Natural killer cell (primary cell): Measurements from ENCODE around the gene ELAVL3. TPM values are rescaled to one million over a fixed set of nuclear protein-coding genes. Genes with fewer than 3 reads are reported as not detected.
A peak's percentile ranks its signal among the peaks of the same experiment; 100 is the strongest.

Experiments used
- ATAC-seq, 3 donors: fragments of 150-1000 bp in 2 of 3; fragments of 200-7000 bp in 1 of 3; cut with Tn5 transposase; 1 replicate in 1 of 3; 2 replicates in 2 of 3; pipeline ENCODE4 v1.10.0; 2021; ENCODE audit warnings: mild to moderate bottlenecking in 2 of 3, moderate library complexity in 2 of 3
- DNase-seq, 2 donors: peaks; one replicate each; pipeline versions ENCODE4 v3.0.0 to v3.0.0-alpha.2; 2013 to 2021; ENCODE audit warnings: mixed read lengths in 1 of 2
- H3K27ac ChIP-seq: one replicate; pipeline ENCODE4 v1.5.1; 2013; ENCODE audit warnings: mild to moderate bottlenecking, low read length
- H3K27me3 ChIP-seq: one replicate; pipeline ENCODE4 v1.6.1; 2013; ENCODE audit warnings: low read length; ENCODE audit not compliant: control insufficient read depth, insufficient read depth
- H3K36me3 ChIP-seq: one replicate; pipeline ENCODE4 v1.6.1; 2013; ENCODE audit warnings: low read length; ENCODE audit not compliant: control insufficient read depth, insufficient read depth
- H3K4me1 ChIP-seq: one replicate; pipeline ENCODE4 v1.6.1; 2013; ENCODE audit warnings: low read length; ENCODE audit not compliant: control insufficient read depth, insufficient read depth
- H3K4me3 ChIP-seq: one replicate; pipeline ENCODE4 v1.5.1; 2013; ENCODE audit warnings: low read length
- H3K9me3 ChIP-seq: one replicate; pipeline ENCODE4 v1.6.1; 2013; ENCODE audit warnings: low read length; ENCODE audit not compliant: control insufficient read depth, insufficient read depth
- H3K27ac Mint-ChIP-seq, 2 donors: one replicate each; pipeline ENCODE4 v1.8.0; 2022; ENCODE audit warnings: mild to moderate bottlenecking in 2 of 2, mixed read lengths in 2 of 2, moderate library complexity in 1 of 2
- H3K27me3 Mint-ChIP-seq, 2 donors: one replicate each; pipeline ENCODE4 v1.8.0; 2022; ENCODE audit warnings: low read depth in 2 of 2, mixed read lengths in 2 of 2
- H3K36me3 Mint-ChIP-seq: one replicate; pipeline ENCODE4 v1.8.0; 2022; ENCODE audit warnings: mixed read lengths
- H3K4me1 Mint-ChIP-seq, 2 donors: one replicate each; pipeline ENCODE4 v1.8.0; 2022; ENCODE audit warnings: mixed read lengths in 2 of 2
- H3K4me3 Mint-ChIP-seq: one replicate; pipeline ENCODE4 v1.8.0; 2022; ENCODE audit warnings: mild to moderate bottlenecking, moderate library complexity, mixed read lengths
- H3K9me3 Mint-ChIP-seq, 2 donors: one replicate each; pipeline ENCODE4 v1.8.0; 2022; ENCODE audit warnings: mixed read lengths in 2 of 2
- CTCF ChIP-seq: fragments of 200-600 bp; IDR thresholded peaks from one replicate; pipeline ENCODE4 v1.8.0; 2022; ENCODE audit warnings: antibody characterized with exemption
- WGBS: methylation state at CpG from one replicate; pipeline ENCODE4 v1.1.7; 2013; ENCODE audit warnings: missing lambda C conversion rate; ENCODE audit not compliant: insufficient coverage; 5-methylcytosine and 5-hydroxymethylcytosine counted together
- intact Hi-C: fragments of 100-400 bp; cut with micrococcal nuclease; formaldehyde crosslinking; loops from one replicate; pipeline ENCODE4 v1.14.2; 2022
- total RNA-seq, 4 donors: library from RNA; stranded (reverse); fragments of 120-200 nt in 1 of 4; gene quantifications; one replicate each; pipeline versions ENCODE4 v1.2.3 to v1.2.4, GENCODE V29; 2013 to 2022

Gene ELAVL3
- total RNA-seq, 3 donors from 2014 or later (not counting 1 experiment from before 2014, with no cell fraction given), result not detected

- Mint-ChIP-seq H3K27ac (no peak overlapping the region), H3K27me3 (peaks cover under 1 to 3% of the 10 kb centered on the region in 2 donors), H3K9me3 (no peaks in the 10 kb centered on the region), H3K4me3 (no peak overlapping the region), H3K4me1 (peaks cover 6 to 18% of the 10 kb centered on the region in 2 donors), H3K36me3 (no peaks in the 10 kb centered on the region)
- DNase-seq (no peak), ATAC-seq (no peak)
- H3K27me3 ChIP-seq, result peaks cover 5% of the 10 kb centered on the region
- WGBS, result 97% methylated on average over 45 of the region's 45 CpGs
- H3K36me3 ChIP-seq, result peaks cover 8% of the 10 kb centered on the region
- no peak for TF ChIP-seq CTCF
- no peak overlapping the region for H3K27ac ChIP-seq
- H3K4me1 ChIP-seq, result peaks cover 13% of the 10 kb centered on the region
- H3K4me3 ChIP-seq, result no peak overlapping the region
- no peaks in the 10 kb centered on the region for H3K9me3 ChIP-seq
- intact Hi-C loops, result no loop called here
Observed at GRCh38 chr19:11486661-11487503, 6.0 kb upstream of the ELAVL3 start.

DNA sequence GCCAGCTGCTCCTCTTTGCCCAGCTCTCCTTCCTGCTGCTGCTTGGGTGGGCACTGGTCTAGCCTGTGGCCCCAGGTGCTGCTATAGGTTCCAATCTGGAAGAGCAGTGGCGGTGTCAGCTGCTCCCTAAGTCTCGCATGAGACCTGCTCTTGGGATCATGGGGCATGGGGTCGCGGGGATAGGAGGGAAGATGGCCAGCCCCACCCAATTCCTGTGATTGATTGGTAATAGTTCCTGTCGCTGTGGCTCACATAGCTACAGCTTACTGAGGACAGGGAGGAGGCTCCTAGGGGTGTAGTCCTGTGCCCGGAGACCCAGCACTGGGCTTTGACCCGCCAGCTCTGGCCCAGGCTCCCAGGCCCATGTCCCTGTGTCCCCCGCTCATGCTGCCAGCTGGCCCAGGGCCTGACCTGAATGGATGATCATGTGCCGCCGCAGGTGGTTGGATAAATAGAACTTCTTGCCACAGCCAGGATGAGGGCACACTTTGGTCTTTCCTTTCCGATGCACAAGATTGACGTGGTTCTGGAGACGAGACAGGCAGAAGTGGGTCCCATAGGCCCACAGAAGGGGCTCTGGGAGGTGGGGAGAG is 4.5 kb upstream of the ELAVL3 start:
- Histone ChIP-seq H3K4me1 (peaks cover 23% of the 10 kb centered on the region), H3K27me3 (peaks cover 15% of the 10 kb centered on the region), H3K36me3 (peaks cover 5% of the 10 kb centered on the region), H3K27ac (no peak overlapping the region), H3K9me3 (no peaks in the 10 kb centered on the region), H3K4me3 (no peak overlapping the region)
- Mint-ChIP-seq H3K4me1 (peaks cover 15 to 22% of the 10 kb centered on the region in 2 donors), H3K4me3 (no peak overlapping the region), H3K27ac (peak overlapping the region; percentile 14 to 65), H3K27me3 (peaks cover 11 to 12% of the 10 kb centered on the region in 2 donors), H3K36me3 (no peaks in the 10 kb centered on the region), H3K9me3 (no peaks in the 10 kb centered on the region)
- TF ChIP-seq CTCF, result no peak
- ATAC-seq, result no peak
- WGBS, result 95% methylated on average over 13 of the region's 13 CpGs
- DNase-seq, result no peak
- intact Hi-C loops, result no loop called here

- H3K27ac ChIP-seq, result no peak overlapping the region
- DNase-seq (no peak), ATAC-seq (no peak)
- H3K27ac Mint-ChIP-seq, result no peak overlapping the region
- intact Hi-C loops, result loop anchor here (5.0 kb wide), 1 partner anchor 356 kb away; no protein-coding TSS in a partner anchor
- H3K36me3 Mint-ChIP-seq, result no peaks in the 10 kb centered on the region
- H3K4me3 ChIP-seq, result no peak overlapping the region
- peaks cover 2% of the 10 kb centered on the region for H3K36me3 ChIP-seq
- WGBS, result 94% methylated on average over 57 of the region's 57 CpGs
- peak overlapping the region; percentile 47 for H3K4me3 Mint-ChIP-seq
- H3K27me3 Mint-ChIP-seq, result peaks cover 19 to 21% of the 10 kb centered on the region in 2 donors
- H3K4me1 Mint-ChIP-seq, result peaks cover 15 to 30% of the 10 kb centered on the region in 2 donors
- TF ChIP-seq CTCF, result no peak
- H3K9me3 ChIP-seq, result no peaks in the 10 kb centered on the region
- peaks cover 24% of the 10 kb centered on the region for H3K27me3 ChIP-seq
- peaks cover 33% of the 10 kb centered on the region for H3K4me1 ChIP-seq
- no peaks in the 10 kb centered on the region for H3K9me3 Mint-ChIP-seq
Observed at GRCh38 chr19:11483366-11484111, 2.7 kb upstream of the ELAVL3 start.
